Liver (tissue), 9 donors: ENCODE results near the gene KIF1A. TPM values are rescaled to one million over a fixed set of nuclear protein-coding genes. Genes with fewer than 3 reads are reported as not detected.
A peak's percentile ranks its signal among the peaks of the same experiment; 100 is the strongest.

Source experiments
- DNase-seq: peaks from one replicate; pipeline ENCODE4 v3.0.0-alpha.2; 2017; ENCODE audit warnings: low spot score
- H3K27ac ChIP-seq, 2 donors: one replicate each; pipeline ENCODE4 v1.7.0; 2013; ENCODE audit warnings: inconsistent platforms in 2 of 2, low read length in 2 of 2, control low read depth in 1 of 2, low read depth in 1 of 2, mild to moderate bottlenecking in 1 of 2
- H3K27me3 ChIP-seq, 4 donors: one replicate each; pipeline versions ENCODE4 v1.6.1 to v1.7.0; 2013; ENCODE audit warnings: low read length in 3 of 4, inconsistent platforms in 1 of 4, mild to moderate bottlenecking in 1 of 4, moderate library complexity in 1 of 4; ENCODE audit not compliant: control insufficient read depth in 4 of 4, insufficient read depth in 4 of 4
- H3K36me3 ChIP-seq, 4 donors: one replicate each; pipeline versions ENCODE4 v1.6.1 to v1.7.0; 2013; ENCODE audit warnings: low read length in 3 of 4, mild to moderate bottlenecking in 3 of 4, low read depth in 1 of 4, moderate library complexity in 1 of 4; ENCODE audit not compliant: control insufficient read depth in 4 of 4, insufficient read depth in 3 of 4
- H3K4me1 ChIP-seq, 4 donors: one replicate each; pipeline versions ENCODE4 v1.6.1 to v1.7.0; 2013; ENCODE audit warnings: low read length in 3 of 4, mild to moderate bottlenecking in 3 of 4, moderate library complexity in 1 of 4; ENCODE audit not compliant: control insufficient read depth in 4 of 4, insufficient read depth in 4 of 4
- H3K4me3 ChIP-seq, 3 donors: one replicate each; pipeline versions ENCODE4 v1.6.1 to v1.7.0; 2013; ENCODE audit warnings: low read length in 3 of 3, control low read depth in 1 of 3, low read depth in 1 of 3, mild to moderate bottlenecking in 1 of 3
- H3K9ac ChIP-seq, 2 donors: one replicate each; pipeline ENCODE4 v1.7.0; 2013; ENCODE audit warnings: low read length in 2 of 2, mild to moderate bottlenecking in 2 of 2, moderate library complexity in 2 of 2, control low read depth in 1 of 2, low read depth in 1 of 2
- H3K9me3 ChIP-seq, 4 donors: one replicate each; pipeline versions ENCODE4 v1.6.1 to v1.7.0; 2013; ENCODE audit warnings: low read length in 3 of 4; ENCODE audit not compliant: control insufficient read depth in 4 of 4
- EGR1 ChIP-seq, 2 donors: IDR thresholded peaks; 2 replicates each; pipeline ENCODE4 v1.6.1; 2016 to 2018; ENCODE audit warnings: antibody characterized with exemption in 2 of 2, low read depth in 2 of 2
- FOXA1 ChIP-seq: IDR thresholded peaks from 2 replicates; pipeline ENCODE4 v1.6.1; 2016; ENCODE audit warnings: antibody characterized with exemption
- FOXA2 ChIP-seq: IDR thresholded peaks from 2 replicates; pipeline ENCODE4 v1.6.1; 2016; ENCODE audit warnings: antibody characterized with exemption
- GABPA ChIP-seq, 2 donors: IDR thresholded peaks in 1 of 2; conservative IDR thresholded peaks in 1 of 2; 2 replicates each; pipeline ENCODE4 v1.6.1; 2016; ENCODE audit warnings: antibody characterized with exemption in 2 of 2, mild to moderate bottlenecking in 1 of 2, moderate library complexity in 1 of 2
- HNF4A ChIP-seq, 2 donors: conservative IDR thresholded peaks; 2 replicates each; pipeline ENCODE4 v1.6.1; 2016; ENCODE audit warnings: antibody characterized with exemption in 2 of 2, mild to moderate bottlenecking in 2 of 2
- HNF4G ChIP-seq: IDR thresholded peaks from 2 replicates; pipeline ENCODE4 v1.6.1; 2016; ENCODE audit warnings: antibody characterized with exemption
- JUND ChIP-seq, 2 donors: IDR thresholded peaks; 2 replicates each; pipeline ENCODE4 v1.6.1; 2016; ENCODE audit warnings: antibody characterized with exemption in 2 of 2
- RAD21 ChIP-seq, 2 donors: IDR thresholded peaks; 2 replicates each; pipeline ENCODE4 v1.6.1; 2016; ENCODE audit warnings: antibody characterized with exemption in 2 of 2, mild to moderate bottlenecking in 2 of 2
- RXRA ChIP-seq, 2 donors: IDR thresholded peaks; 2 replicates each; pipeline ENCODE4 v1.6.1; 2017 to 2018; ENCODE audit warnings: antibody characterized with exemption in 2 of 2, mild to moderate bottlenecking in 1 of 2
- SP1 ChIP-seq: IDR thresholded peaks from 2 replicates; pipeline ENCODE4 v1.6.1; 2018; ENCODE audit warnings: antibody characterized with exemption, mild to moderate bottlenecking
- TAF1 ChIP-seq: conservative IDR thresholded peaks from 2 replicates; pipeline ENCODE4 v1.6.1; 2016; ENCODE audit warnings: antibody characterized with exemption, mild to moderate bottlenecking
- YY1 ChIP-seq: IDR thresholded peaks from 2 replicates; pipeline ENCODE4 v1.6.1; 2016; ENCODE audit warnings: antibody characterized with exemption, mild to moderate bottlenecking
- WGBS: extraction: QIAGEN DNeasy Blood & Tissue Kit; methylation state at CpG from one replicate; pipeline ENCODE4 v1.1.7; 2013; 5-methylcytosine and 5-hydroxymethylcytosine counted together
- polyA plus RNA-seq, 2 donors: library from polyadenylated mRNA; stranded (reverse) in 1 of 2; unstranded in 1 of 2; fragments of 200-250 nt in 1 of 2; fragments of >200 nt in 1 of 2; fragmentation: Nextera tagmentation in 1 of 2; extraction: Ambion mirVana in 1 of 2; gene quantifications; one replicate each; pipeline versions ENCODE4 v1.2.1 to v1.2.3, GENCODE V29; 2013 to 2015
- total RNA-seq, 2 donors: library from RNA; depleted of rRNA; stranded (reverse); fragments of >200 nt; gene quantifications; one replicate each; pipeline ENCODE4 v1.2.3, GENCODE V29; 2014
- TF ChIP-seq, protein P1 (sequence below): IDR thresholded peaks from 2 replicates; pipeline ENCODE4 v1.6.1; 2016; ENCODE audit warnings: antibody characterized with exemption
- TF ChIP-seq, protein P2 (sequence below): fragments of 150-350 bp; IDR thresholded peaks from 2 replicates; pipeline ENCODE4 v1.5.1; 2017; ENCODE audit warnings: improper control_type of control experiment, low read depth, low read length; ENCODE audit not compliant: missing input control
- TF ChIP-seq, protein P3 (sequence below): IDR thresholded peaks from 2 replicates; pipeline ENCODE4 v1.6.1; 2016; ENCODE audit warnings: antibody characterized with exemption, mild to moderate bottlenecking
- TF ChIP-seq, protein P4 (sequence below): IDR thresholded peaks from 2 replicates; pipeline ENCODE4 v1.6.1; 2016; ENCODE audit warnings: antibody characterized with exemption
- TF ChIP-seq, protein P5 (sequence below): IDR thresholded peaks from 2 replicates; pipeline ENCODE4 v1.6.1; 2016; ENCODE audit warnings: antibody characterized with exemption
- donor health status: healthy.
- donor health status: healthy.
- donor health status: healthy.
- donor health status: healthy.
- donor health status: healthy.

KIF1A gene
- total and polyA plus RNA-seq, 4 donors: 0.03 to 0.21 (median 0.11) TPM

DNA sequence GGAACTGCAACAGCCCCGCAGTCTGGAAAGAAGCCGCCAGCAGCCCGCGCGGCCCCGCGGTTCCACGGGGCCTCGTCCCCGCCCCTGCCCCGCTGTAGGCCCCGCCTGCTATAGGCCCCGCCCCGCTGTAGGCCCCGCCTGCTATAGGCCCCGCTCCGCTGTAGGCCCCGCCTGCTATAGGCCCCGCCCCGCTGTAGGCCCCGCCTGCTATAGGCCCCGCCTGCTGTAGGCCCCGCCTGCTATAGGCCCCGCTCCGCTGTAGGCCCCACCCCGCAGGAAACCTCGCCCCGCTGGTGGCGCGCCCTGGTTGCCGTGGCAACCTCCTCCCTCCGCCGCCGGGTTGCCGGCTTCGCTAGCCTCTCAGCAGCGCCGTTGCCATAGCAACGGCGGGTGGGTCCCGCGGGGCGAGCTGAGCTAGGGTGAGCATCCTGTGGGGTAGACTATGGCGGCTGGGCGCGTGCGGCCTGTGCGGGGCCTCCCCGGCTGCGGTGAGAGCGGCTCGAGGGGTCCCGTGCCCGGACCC is 12.2 kb upstream of the KIF1A start:
- no peak overlapping the region for H3K9ac ChIP-seq
- DNase-seq: peak; percentile 76
- no peak for TF ChIP-seq TAF1
- peak; percentile 62 for TF ChIP-seq SP1
- peak overlapping the region in 1 of 3 donors; percentile 6 for H3K4me3 ChIP-seq
- no peaks in the 10 kb centered on the region for H3K36me3 ChIP-seq
- no peak overlapping the region for H3K27ac ChIP-seq
- 8% methylated on average over 54 of the region's 54 CpGs for WGBS
- H3K9me3 ChIP-seq: no peaks in the 10 kb centered on the region
- H3K27me3 ChIP-seq: no peaks in the 10 kb centered on the region
- H3K4me1 ChIP-seq: peaks cover 0 to 6% (median 5%) of the 10 kb centered on the region in 4 donors

DNA sequence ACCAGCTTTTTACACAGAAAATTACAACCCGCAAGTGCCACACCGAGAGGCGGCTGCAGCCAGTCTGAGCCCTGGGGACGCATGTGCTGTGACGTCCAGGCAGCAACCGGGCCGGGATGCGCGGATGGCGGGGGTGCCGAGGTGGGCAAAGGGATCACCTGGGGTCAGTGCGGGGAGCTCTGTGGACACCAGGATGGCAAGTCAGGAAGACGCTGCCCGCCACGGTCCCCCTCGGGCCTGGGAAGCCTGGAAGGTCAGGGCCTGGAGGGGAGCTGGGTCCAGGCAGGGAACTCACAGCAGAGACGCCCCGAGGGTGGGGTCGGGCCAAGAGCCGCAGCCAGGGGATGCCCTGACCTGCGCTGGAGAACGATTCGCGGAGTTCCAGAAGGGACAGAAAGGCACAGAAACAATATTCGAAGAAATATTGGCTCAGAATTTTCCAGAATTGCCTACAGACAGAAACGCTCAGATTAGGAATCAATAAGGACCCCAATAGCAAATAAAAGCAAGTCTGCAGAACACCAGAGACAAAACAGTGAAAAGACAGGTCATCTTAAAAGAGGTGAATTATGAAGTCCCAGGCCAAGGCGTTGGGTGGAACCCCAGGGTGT is 11.7 kb upstream of the KIF1A start:
- Histone ChIP-seq H3K4me3 (peak overlapping the region in 1 of 3 donors; percentile 6), H3K27me3 (no peaks in the 10 kb centered on the region), H3K9me3 (peaks cover 0 to 2% (median 0%) of the 10 kb centered on the region in 4 donors), H3K9ac (no peak overlapping the region), H3K4me1 (peaks cover 0 to 6% (median 5%) of the 10 kb centered on the region in 4 donors), H3K36me3 (no peaks in the 10 kb centered on the region), H3K27ac (no peak overlapping the region)
- TF ChIP-seq GABPA (IDR thresholded peaks at IDR 0.05 in 1 of 2, conservative IDR thresholded peaks at IDR 0.05 in 1 of 2): no peak
- TF ChIP-seq, protein P1, sequence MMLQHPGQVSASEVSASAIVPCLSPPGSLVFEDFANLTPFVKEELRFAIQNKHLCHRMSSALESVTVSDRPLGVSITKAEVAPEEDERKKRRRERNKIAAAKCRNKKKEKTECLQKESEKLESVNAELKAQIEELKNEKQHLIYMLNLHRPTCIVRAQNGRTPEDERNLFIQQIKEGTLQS: no peak
- no peak for TF ChIP-seq TAF1
- TF ChIP-seq EGR1 (IDR thresholded peaks at IDR 0.05; ENCODE audit: low read depth in 2 of 2): no peak
- TF ChIP-seq HNF4G: no peak
- TF ChIP-seq YY1: no peak
- no peak for TF ChIP-seq FOXA2
- TF ChIP-seq, protein P2, sequence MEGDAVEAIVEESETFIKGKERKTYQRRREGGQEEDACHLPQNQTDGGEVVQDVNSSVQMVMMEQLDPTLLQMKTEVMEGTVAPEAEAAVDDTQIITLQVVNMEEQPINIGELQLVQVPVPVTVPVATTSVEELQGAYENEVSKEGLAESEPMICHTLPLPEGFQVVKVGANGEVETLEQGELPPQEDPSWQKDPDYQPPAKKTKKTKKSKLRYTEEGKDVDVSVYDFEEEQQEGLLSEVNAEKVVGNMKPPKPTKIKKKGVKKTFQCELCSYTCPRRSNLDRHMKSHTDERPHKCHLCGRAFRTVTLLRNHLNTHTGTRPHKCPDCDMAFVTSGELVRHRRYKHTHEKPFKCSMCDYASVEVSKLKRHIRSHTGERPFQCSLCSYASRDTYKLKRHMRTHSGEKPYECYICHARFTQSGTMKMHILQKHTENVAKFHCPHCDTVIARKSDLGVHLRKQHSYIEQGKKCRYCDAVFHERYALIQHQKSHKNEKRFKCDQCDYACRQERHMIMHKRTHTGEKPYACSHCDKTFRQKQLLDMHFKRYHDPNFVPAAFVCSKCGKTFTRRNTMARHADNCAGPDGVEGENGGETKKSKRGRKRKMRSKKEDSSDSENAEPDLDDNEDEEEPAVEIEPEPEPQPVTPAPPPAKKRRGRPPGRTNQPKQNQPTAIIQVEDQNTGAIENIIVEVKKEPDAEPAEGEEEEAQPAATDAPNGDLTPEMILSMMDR: no peak
- TF ChIP-seq FOXA1: no peak
- TF ChIP-seq RXRA (IDR thresholded peaks at IDR 0.05): no peak
- TF ChIP-seq RAD21 (IDR thresholded peaks at IDR 0.05): no peak
- TF ChIP-seq, protein P3, sequence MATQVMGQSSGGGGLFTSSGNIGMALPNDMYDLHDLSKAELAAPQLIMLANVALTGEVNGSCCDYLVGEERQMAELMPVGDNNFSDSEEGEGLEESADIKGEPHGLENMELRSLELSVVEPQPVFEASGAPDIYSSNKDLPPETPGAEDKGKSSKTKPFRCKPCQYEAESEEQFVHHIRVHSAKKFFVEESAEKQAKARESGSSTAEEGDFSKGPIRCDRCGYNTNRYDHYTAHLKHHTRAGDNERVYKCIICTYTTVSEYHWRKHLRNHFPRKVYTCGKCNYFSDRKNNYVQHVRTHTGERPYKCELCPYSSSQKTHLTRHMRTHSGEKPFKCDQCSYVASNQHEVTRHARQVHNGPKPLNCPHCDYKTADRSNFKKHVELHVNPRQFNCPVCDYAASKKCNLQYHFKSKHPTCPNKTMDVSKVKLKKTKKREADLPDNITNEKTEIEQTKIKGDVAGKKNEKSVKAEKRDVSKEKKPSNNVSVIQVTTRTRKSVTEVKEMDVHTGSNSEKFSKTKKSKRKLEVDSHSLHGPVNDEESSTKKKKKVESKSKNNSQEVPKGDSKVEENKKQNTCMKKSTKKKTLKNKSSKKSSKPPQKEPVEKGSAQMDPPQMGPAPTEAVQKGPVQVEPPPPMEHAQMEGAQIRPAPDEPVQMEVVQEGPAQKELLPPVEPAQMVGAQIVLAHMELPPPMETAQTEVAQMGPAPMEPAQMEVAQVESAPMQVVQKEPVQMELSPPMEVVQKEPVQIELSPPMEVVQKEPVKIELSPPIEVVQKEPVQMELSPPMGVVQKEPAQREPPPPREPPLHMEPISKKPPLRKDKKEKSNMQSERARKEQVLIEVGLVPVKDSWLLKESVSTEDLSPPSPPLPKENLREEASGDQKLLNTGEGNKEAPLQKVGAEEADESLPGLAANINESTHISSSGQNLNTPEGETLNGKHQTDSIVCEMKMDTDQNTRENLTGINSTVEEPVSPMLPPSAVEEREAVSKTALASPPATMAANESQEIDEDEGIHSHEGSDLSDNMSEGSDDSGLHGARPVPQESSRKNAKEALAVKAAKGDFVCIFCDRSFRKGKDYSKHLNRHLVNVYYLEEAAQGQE: no peak
- TF ChIP-seq, protein P4, sequence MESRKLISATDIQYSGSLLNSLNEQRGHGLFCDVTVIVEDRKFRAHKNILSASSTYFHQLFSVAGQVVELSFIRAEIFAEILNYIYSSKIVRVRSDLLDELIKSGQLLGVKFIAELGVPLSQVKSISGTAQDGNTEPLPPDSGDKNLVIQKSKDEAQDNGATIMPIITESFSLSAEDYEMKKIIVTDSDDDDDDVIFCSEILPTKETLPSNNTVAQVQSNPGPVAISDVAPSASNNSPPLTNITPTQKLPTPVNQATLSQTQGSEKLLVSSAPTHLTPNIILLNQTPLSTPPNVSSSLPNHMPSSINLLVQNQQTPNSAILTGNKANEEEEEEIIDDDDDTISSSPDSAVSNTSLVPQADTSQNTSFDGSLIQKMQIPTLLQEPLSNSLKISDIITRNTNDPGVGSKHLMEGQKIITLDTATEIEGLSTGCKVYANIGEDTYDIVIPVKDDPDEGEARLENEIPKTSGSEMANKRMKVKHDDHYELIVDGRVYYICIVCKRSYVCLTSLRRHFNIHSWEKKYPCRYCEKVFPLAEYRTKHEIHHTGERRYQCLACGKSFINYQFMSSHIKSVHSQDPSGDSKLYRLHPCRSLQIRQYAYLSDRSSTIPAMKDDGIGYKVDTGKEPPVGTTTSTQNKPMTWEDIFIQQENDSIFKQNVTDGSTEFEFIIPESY: no peak
- no peak for TF ChIP-seq JUND (IDR thresholded peaks at IDR 0.05)
- TF ChIP-seq, protein P5, sequence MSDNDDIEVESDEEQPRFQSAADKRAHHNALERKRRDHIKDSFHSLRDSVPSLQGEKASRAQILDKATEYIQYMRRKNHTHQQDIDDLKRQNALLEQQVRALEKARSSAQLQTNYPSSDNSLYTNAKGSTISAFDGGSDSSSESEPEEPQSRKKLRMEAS: no peak
- no peak for TF ChIP-seq HNF4A (conservative IDR thresholded peaks at IDR 0.05)
- no peak for DNase-seq
- WGBS: 18% methylated on average over 27 of the region's 27 CpGs
